Measurements from ENCODE around the gene LILRB2.

The LILRB2 gene

GRCh38 chr19:54271106-54271505 lies 9.8 kb downstream of the LILRB2 start:
- H3K4me3 ChIP-seq (ENCODE audit: low read length): no peak overlapping the region
- no peak for TF ChIP-seq ZNF274 (IDR thresholded peaks at IDR 0.05; ENCODE audit: low read depth, low read length)

GRCh38 chr19:54268936-54269335 lies 12.0 kb downstream of the LILRB2 start:
- no peak overlapping the region for H3K4me3 ChIP-seq (ENCODE audit: low read length)
- no peak for TF ChIP-seq ZNF274 (IDR thresholded peaks at IDR 0.05; ENCODE audit: low read depth, low read length)

GRCh38 chr19:54266133-54266532 lies 14.8 kb downstream of the LILRB2 start:
- H3K4me3 ChIP-seq (ENCODE audit: low read length): no peak overlapping the region
- no peak for TF ChIP-seq ZNF274 (IDR thresholded peaks at IDR 0.05; ENCODE audit: low read depth, low read length)

GRCh38 chr19:54262470-54262869 lies 18.4 kb downstream of the LILRB2 start:
- no peak for TF ChIP-seq ZNF274 (IDR thresholded peaks at IDR 0.05; ENCODE audit: low read depth, low read length)
- H3K4me3 ChIP-seq (ENCODE audit: low read length): no peak overlapping the region

GRCh38 chr19:54262066-54262465 lies 18.8 kb downstream of the LILRB2 start:
- TF ChIP-seq ZNF274 (IDR thresholded peaks at IDR 0.05; ENCODE audit: low read depth, low read length): no peak
- no peak overlapping the region for H3K4me3 ChIP-seq (ENCODE audit: low read length)

GRCh38 chr19:54257116-54257480 lies 23.8 kb downstream of the LILRB2 start, which contains the start of gene LILRB5:
Gene LILRB5, minus strand, starts transcription at chr19:54257273. Its CDS starts 80 bp downstream, at chr19:54257193.
- TF ChIP-seq ZNF274 (IDR thresholded peaks at IDR 0.05; ENCODE audit: low read depth, low read length): no peak
- no peak within 1 kb of the TSS for H3K4me3 ChIP-seq (ENCODE audit: low read length)

GRCh38 chr19:54256250-54257115 lies 24.4 kb downstream of the LILRB2 start:
- no peak overlapping the region for H3K4me3 ChIP-seq (ENCODE audit: low read length)
- TF ChIP-seq ZNF274 (IDR thresholded peaks at IDR 0.05; ENCODE audit: low read depth, low read length): no peak

GRCh38 chr19:54255105-54255775 lies 25.7 kb downstream of the LILRB2 start:
- TF ChIP-seq ZNF274 (IDR thresholded peaks at IDR 0.05; ENCODE audit: low read depth, low read length): no peak
- H3K4me3 ChIP-seq (ENCODE audit: low read length): no peak overlapping the region

- TF ChIP-seq ZNF274 (IDR thresholded peaks at IDR 0.05; ENCODE audit: low read depth, low read length): no peak
- H3K4me3 ChIP-seq (ENCODE audit: low read length): no peak overlapping the region
Observed at GRCh38 chr19:54254195-54254906, 26.6 kb downstream of the LILRB2 start.

- no peak for TF ChIP-seq ZNF274 (IDR thresholded peaks at IDR 0.05; ENCODE audit: low read depth, low read length)
- H3K4me3 ChIP-seq (ENCODE audit: low read length): no peak overlapping the region
Observed at GRCh38 chr19:54253331-54254194, 27.3 kb downstream of the LILRB2 start.

GRCh38 chr19:54252845-54253244 lies 28.1 kb downstream of the LILRB2 start:
- H3K4me3 ChIP-seq (ENCODE audit: low read length): no peak overlapping the region
- no peak for TF ChIP-seq ZNF274 (IDR thresholded peaks at IDR 0.05; ENCODE audit: low read depth, low read length)

- no peak for TF ChIP-seq ZNF274 (IDR thresholded peaks at IDR 0.05; ENCODE audit: low read depth, low read length)
Observed at GRCh38 chr19:54252243-54252642, 28.7 kb downstream of the LILRB2 start.

GRCh38 chr19:54248016-54248601 lies 32.8 kb downstream of the LILRB2 start:
- H3K4me3 ChIP-seq (ENCODE audit: low read length): no peak overlapping the region
- no peak for TF ChIP-seq ZNF274 (IDR thresholded peaks at IDR 0.05; ENCODE audit: low read depth, low read length)

More at GRCh38 chr19:54252243-54252642, 28.7 kb downstream of the LILRB2 start:
- no peak overlapping the region for H3K4me3 ChIP-seq (ENCODE audit: low read length)
